HepG2 (cell line): ENCODE data around the gene ACSF3. TPM values are rescaled to one million over a fixed set of nuclear protein-coding genes. Genes with fewer than 3 reads are reported as not detected.

Experiments
- AKAP8 ChIP-seq: sonication (generic); formaldehyde crosslinking; IDR thresholded peaks from 2 replicates; pipeline ENCODE4 v1.5.1; 2020; ENCODE audit warnings: mild to moderate bottlenecking, missing genetic modification reagents
- ATF1 ChIP-seq: IDR thresholded peaks from 2 replicates; pipeline ENCODE4 v1.6.1; 2016; ENCODE audit warnings: mild to moderate bottlenecking, control low read depth
- CREM ChIP-seq, 2 experiments: sonication (generic) in 1 of 2; formaldehyde crosslinking in 1 of 2; IDR thresholded peaks; 2 replicates each; pipeline versions ENCODE4 v1.4.0 to v1.6.1; 2016 to 2020; ENCODE audit warnings: antibody characterized with exemption in 1 of 2, mild to moderate bottlenecking in 1 of 2, missing genetic modification reagents in 1 of 2
- CSRNP1 ChIP-seq: sonication (generic); formaldehyde crosslinking; IDR thresholded peaks from 2 replicates; pipeline ENCODE4 v1.8.1; 2023; ENCODE audit warnings: mild to moderate bottlenecking, missing genetic modification reagents
- FLYWCH1 ChIP-seq: sonication (generic); formaldehyde crosslinking; IDR thresholded peaks from 2 replicates; pipeline ENCODE4 v1.8.1; 2023; ENCODE audit warnings: mild to moderate bottlenecking, missing genetic modification reagents
- GTF2F1 ChIP-seq: fragments of 150-350 bp; IDR thresholded peaks from 2 replicates; pipeline ENCODE4 v1.6.1; 2014; ENCODE audit warnings: low read length
- HOXA7 ChIP-seq: sonication (generic); formaldehyde crosslinking; IDR thresholded peaks from 2 replicates; pipeline ENCODE4 v1.8.1; 2022; ENCODE audit warnings: mild to moderate bottlenecking, missing genetic modification reagents, moderate library complexity
- KLF11 ChIP-seq: IDR thresholded peaks from 2 replicates; pipeline ENCODE4 v1.6.1; 2016; ENCODE audit warnings: missing compliant biosample characterization
- NAIF1 ChIP-seq: sonication (generic); formaldehyde crosslinking; IDR thresholded peaks from 2 replicates; pipeline ENCODE4 v1.5.0; 2020; ENCODE audit warnings: mild to moderate bottlenecking, missing genetic modification reagents, borderline replicate concordance
- NCOA2 ChIP-seq: sonication (generic); formaldehyde crosslinking; IDR thresholded peaks from 2 replicates; pipeline ENCODE4 v1.8.0; 2022; ENCODE audit warnings: inconsistent platforms
- REST ChIP-seq, 2 experiments: IDR thresholded peaks; 2 replicates each; pipeline ENCODE4 v1.6.1; 2011 to 2012; ENCODE audit warnings: low read length in 2 of 2, borderline replicate concordance in 1 of 2, low read depth in 1 of 2, mild to moderate bottlenecking in 1 of 2, moderate library complexity in 1 of 2
- RFXANK ChIP-seq: IDR thresholded peaks from 2 replicates; pipeline ENCODE4 v1.6.1; 2016
- SMARCC2 ChIP-seq: fragments of 450-650 bp; IDR thresholded peaks from 2 replicates; pipeline ENCODE4 v1.6.1; 2017; ENCODE audit warnings: antibody characterized with exemption, mild to moderate bottlenecking
- THYN1 ChIP-seq: sonication (generic); formaldehyde crosslinking; IDR thresholded peaks from 2 replicates; pipeline ENCODE4 v1.8.1; 2023; ENCODE audit warnings: low read depth, mild to moderate bottlenecking, moderate library complexity, missing genetic modification reagents, borderline replicate concordance
- ZFX ChIP-seq: sonication (generic); formaldehyde crosslinking; IDR thresholded peaks from 2 replicates; pipeline ENCODE4 v1.4.0; 2020; ENCODE audit warnings: mild to moderate bottlenecking, low read depth, missing genetic modification reagents, moderate library complexity
- ZNF207 ChIP-seq: fragments of 450-650 bp; IDR thresholded peaks from 2 replicates; pipeline ENCODE4 v1.6.1; 2016; ENCODE audit warnings: antibody characterized with exemption, borderline replicate concordance
- ZNF414 ChIP-seq: sonication (generic); formaldehyde crosslinking; IDR thresholded peaks from 2 replicates; pipeline ENCODE4 v1.5.0; 2020; ENCODE audit warnings: missing genetic modification reagents
- ZNF543 ChIP-seq: sonication (generic); formaldehyde crosslinking; IDR thresholded peaks from 2 replicates; pipeline ENCODE4 v1.4.0; 2020; ENCODE audit warnings: mild to moderate bottlenecking, missing genetic modification reagents
- ZNF569 ChIP-seq: sonication (generic); formaldehyde crosslinking; IDR thresholded peaks from 2 replicates; pipeline ENCODE4 v1.5.0; 2020; ENCODE audit warnings: mild to moderate bottlenecking, missing genetic modification reagents, moderate library complexity, borderline replicate concordance
- ZNF576 ChIP-seq: sonication (generic); formaldehyde crosslinking; IDR thresholded peaks from 2 replicates; pipeline ENCODE4 v1.4.0; 2020; ENCODE audit warnings: mild to moderate bottlenecking, missing genetic modification reagents
- ZNF800 ChIP-seq: sonication (generic); formaldehyde crosslinking; IDR thresholded peaks from 2 replicates; pipeline ENCODE4 v1.4.0; 2020; ENCODE audit warnings: missing genetic modification reagents
- ZNF878 ChIP-seq: sonication (generic); formaldehyde crosslinking; IDR thresholded peaks from 2 replicates; pipeline ENCODE4 v1.8.1; 2023; ENCODE audit warnings: mild to moderate bottlenecking, missing genetic modification reagents, moderate library complexity
- polyA plus RNA-seq, 8 experiments: library from polyadenylated mRNA; depleted of rRNA in 3 of 8; stranded (reverse) in 7 of 8; unstranded in 1 of 8; fragments of >200 nt; fragmentation: Illumina TruSeq in 4 of 8; extraction: Trizol in 4 of 8; gene quantifications; 2 replicates each; pipeline versions ENCODE4 v1.2.1 to v1.2.3, GENCODE V29; 2011 to 2016; ENCODE audit warnings: low read depth in 4 of 8, missing spikeins in 1 of 8, mixed read lengths in 1 of 8; ENCODE audit not compliant: insufficient read depth in 1 of 8
- total RNA-seq, 5 experiments: library from RNA; depleted of rRNA; stranded (reverse); fragments of >200 nt; fragmentation: Illumina TruSeq; extraction: Trizol; gene quantifications; 2 replicates each; pipeline ENCODE4 v1.2.3, GENCODE V29; 2016; ENCODE audit warnings: low read depth in 1 of 5

ACSF3 gene
- total and polyA plus RNA-seq, 2 of the 13 experiments (the other 11 are each of a cell fraction or from before 2014, with no cell fraction given): 14.9 to 30.6 TPM

GRCh38 chr16:89197633-89198416 lies 104.2 kb downstream of the ACSF3 start (continued):
- TF ChIP-seq ZNF576 (CRISPR knock-in tag): no peak
- TF ChIP-seq AKAP8: peak; percentile 40; the same call in 1 of the 2 replicates
- peak; percentile 75; the same call in 1 of the 2 replicates for TF ChIP-seq KLF11
- no peak for TF ChIP-seq ZNF207
- TF ChIP-seq FLYWCH1 (CRISPR knock-in tag): 0 out of 2 replicates have a peak, but pooled peaks have one; percentile 65
- no peak for TF ChIP-seq ATF1 (CRISPR knock-in tag)
- no peak for TF ChIP-seq CSRNP1 (CRISPR knock-in tag)
- peak; percentile 94 for TF ChIP-seq NCOA2 (CRISPR knock-in tag)
- no peak; the same call in 1 of the 2 replicates for TF ChIP-seq NAIF1 (CRISPR knock-in tag)
- no peak for TF ChIP-seq SMARCC2
- no peak for TF ChIP-seq REST (IDR thresholded peaks at IDR 0.05; ENCODE audit: borderline replicate concordance in 1 of 2, low read depth in 1 of 2, low read length in 2 of 2)
- TF ChIP-seq CREM (IDR thresholded peaks at IDR 0.05): peak; percentile 85
- no peak for TF ChIP-seq CREM (CRISPR knock-in tag; IDR thresholded peaks at IDR 0.05)
- TF ChIP-seq ZFX (CRISPR knock-in tag): peak; percentile 96
- TF ChIP-seq RFXANK (CRISPR knock-in tag): peak; percentile 59; the same call in 1 of the 2 replicates
- TF ChIP-seq THYN1 (CRISPR knock-in tag): no peak
- peak; percentile 94 for TF ChIP-seq ZNF543 (CRISPR knock-in tag)
- no peak for TF ChIP-seq ZNF569
- TF ChIP-seq GTF2F1: no peak
- no peak for TF ChIP-seq ZNF414
- TF ChIP-seq ZNF800 (CRISPR knock-in tag): peak; percentile 59; the same call in 1 of the 2 replicates
- TF ChIP-seq HOXA7: no peak
- TF ChIP-seq ZNF878 (CRISPR knock-in tag): peak; percentile 72; the same call in 1 of the 2 replicates
